Measurements from ENCODE around the gene P2RY8.

P2RY8 gene

GRCh38 chrX:1417921-1418771, 118.8 kb downstream of the P2RY8 start:
- TF ChIP-seq, protein P1, sequence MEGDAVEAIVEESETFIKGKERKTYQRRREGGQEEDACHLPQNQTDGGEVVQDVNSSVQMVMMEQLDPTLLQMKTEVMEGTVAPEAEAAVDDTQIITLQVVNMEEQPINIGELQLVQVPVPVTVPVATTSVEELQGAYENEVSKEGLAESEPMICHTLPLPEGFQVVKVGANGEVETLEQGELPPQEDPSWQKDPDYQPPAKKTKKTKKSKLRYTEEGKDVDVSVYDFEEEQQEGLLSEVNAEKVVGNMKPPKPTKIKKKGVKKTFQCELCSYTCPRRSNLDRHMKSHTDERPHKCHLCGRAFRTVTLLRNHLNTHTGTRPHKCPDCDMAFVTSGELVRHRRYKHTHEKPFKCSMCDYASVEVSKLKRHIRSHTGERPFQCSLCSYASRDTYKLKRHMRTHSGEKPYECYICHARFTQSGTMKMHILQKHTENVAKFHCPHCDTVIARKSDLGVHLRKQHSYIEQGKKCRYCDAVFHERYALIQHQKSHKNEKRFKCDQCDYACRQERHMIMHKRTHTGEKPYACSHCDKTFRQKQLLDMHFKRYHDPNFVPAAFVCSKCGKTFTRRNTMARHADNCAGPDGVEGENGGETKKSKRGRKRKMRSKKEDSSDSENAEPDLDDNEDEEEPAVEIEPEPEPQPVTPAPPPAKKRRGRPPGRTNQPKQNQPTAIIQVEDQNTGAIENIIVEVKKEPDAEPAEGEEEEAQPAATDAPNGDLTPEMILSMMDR (conservative IDR thresholded peaks at IDR 0.05; ENCODE audit: low read depth, low read length) = no peak
- no peak overlapping the region for H3K4me3 ChIP-seq (ENCODE audit: low read length)
- DNase-seq (ENCODE audit: low read depth) = no peak

DNA sequence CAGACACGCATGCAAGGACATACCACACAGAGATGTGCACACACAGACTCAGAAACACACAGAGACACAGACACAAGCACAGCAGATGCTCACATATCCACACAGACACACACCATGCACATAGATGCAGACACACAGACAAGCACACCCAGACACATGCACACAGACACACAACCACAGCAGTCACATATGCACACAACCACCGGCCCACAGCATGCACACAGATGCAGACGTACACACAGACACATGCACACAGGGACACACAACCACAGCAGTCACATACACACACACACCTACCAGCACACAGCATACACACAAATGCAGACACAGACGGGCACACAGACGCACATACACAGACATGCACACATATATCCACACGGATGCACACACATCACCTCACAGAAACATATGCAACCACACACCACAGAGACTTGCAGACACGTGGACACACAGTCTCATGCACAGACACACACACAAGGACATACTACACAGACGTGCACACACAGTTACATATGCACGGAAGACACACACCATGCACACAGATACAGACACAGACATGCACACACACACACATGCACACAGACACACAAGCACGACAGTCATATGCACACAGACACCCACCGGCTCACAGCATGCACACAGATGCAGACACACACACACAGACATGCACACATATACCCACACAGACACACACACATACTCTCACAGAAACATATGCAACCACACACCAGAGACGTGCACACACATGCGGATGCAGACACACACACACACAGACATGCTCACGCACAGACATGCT, 119.8 kb downstream of the P2RY8 start:
- TF ChIP-seq, protein P1 (conservative IDR thresholded peaks at IDR 0.05; ENCODE audit: low read depth, low read length) = no peak

GRCh38 chrX:1416327-1416784, 120.6 kb downstream of the P2RY8 start:
- TF ChIP-seq, protein P1 (conservative IDR thresholded peaks at IDR 0.05; ENCODE audit: low read depth, low read length) = no peak
- DNase-seq (ENCODE audit: low read depth) = no peak
- H3K4me3 ChIP-seq (ENCODE audit: low read length) = no peak overlapping the region

More for the DNA sequence above, 119.8 kb downstream of the P2RY8 start:
- DNase-seq (ENCODE audit: low read depth) = no peak
- no peak overlapping the region for H3K4me3 ChIP-seq (ENCODE audit: low read length)

All from retinal pigment epithelial cell (primary cell).